Osteocyte (in vitro differentiated cells): ENCODE measurements around the gene NDUFA13. TPM values are rescaled to one million over a fixed set of nuclear protein-coding genes. Genes with fewer than 3 reads are reported as not detected.

Experiments used
- DNase-seq: peaks from one replicate; pipeline ENCODE4 v3.0.0; 2021; ENCODE audit warnings: mixed read lengths; ENCODE audit not compliant: unreplicated experiment; ENCODE audit errors: extremely low spot score
- H3K27ac Mint-ChIP-seq: one replicate; pipeline ENCODE4 v1.8.0; 2021; ENCODE audit warnings: mild to moderate bottlenecking, mixed read lengths; ENCODE audit not compliant: unreplicated experiment
- H3K27me3 Mint-ChIP-seq: one replicate; pipeline ENCODE4 v1.8.0; 2021; ENCODE audit warnings: mixed read lengths; ENCODE audit not compliant: unreplicated experiment
- H3K36me3 Mint-ChIP-seq: one replicate; pipeline ENCODE4 v1.8.0; 2021; ENCODE audit warnings: mixed read lengths; ENCODE audit not compliant: unreplicated experiment
- H3K4me1 Mint-ChIP-seq: one replicate; pipeline ENCODE4 v1.8.0; 2021; ENCODE audit warnings: mixed read lengths; ENCODE audit not compliant: unreplicated experiment
- H3K4me3 Mint-ChIP-seq: one replicate; pipeline ENCODE4 v1.8.0; 2021; ENCODE audit warnings: mild to moderate bottlenecking, moderate library complexity, mixed read lengths; ENCODE audit not compliant: unreplicated experiment
- H3K9me3 Mint-ChIP-seq: one replicate; pipeline ENCODE4 v1.8.0; 2021; ENCODE audit warnings: mixed read lengths; ENCODE audit not compliant: unreplicated experiment
- total RNA-seq: library from RNA; stranded (reverse); gene quantifications from 2 replicates; pipeline ENCODE4 v1.2.1, GENCODE V29; 2021
- TF ChIP-seq, protein P1 (sequence below): fragments of 200-600 bp; sonication (generic); IDR thresholded peaks from 2 replicates; pipeline ENCODE4 v1.5.0; 2021; ENCODE audit warnings: antibody characterized with exemption, mild to moderate bottlenecking, moderate library complexity

The NDUFA13 gene
- total RNA-seq, 1 donor from 2014 or later, result 376 TPM

DNA sequence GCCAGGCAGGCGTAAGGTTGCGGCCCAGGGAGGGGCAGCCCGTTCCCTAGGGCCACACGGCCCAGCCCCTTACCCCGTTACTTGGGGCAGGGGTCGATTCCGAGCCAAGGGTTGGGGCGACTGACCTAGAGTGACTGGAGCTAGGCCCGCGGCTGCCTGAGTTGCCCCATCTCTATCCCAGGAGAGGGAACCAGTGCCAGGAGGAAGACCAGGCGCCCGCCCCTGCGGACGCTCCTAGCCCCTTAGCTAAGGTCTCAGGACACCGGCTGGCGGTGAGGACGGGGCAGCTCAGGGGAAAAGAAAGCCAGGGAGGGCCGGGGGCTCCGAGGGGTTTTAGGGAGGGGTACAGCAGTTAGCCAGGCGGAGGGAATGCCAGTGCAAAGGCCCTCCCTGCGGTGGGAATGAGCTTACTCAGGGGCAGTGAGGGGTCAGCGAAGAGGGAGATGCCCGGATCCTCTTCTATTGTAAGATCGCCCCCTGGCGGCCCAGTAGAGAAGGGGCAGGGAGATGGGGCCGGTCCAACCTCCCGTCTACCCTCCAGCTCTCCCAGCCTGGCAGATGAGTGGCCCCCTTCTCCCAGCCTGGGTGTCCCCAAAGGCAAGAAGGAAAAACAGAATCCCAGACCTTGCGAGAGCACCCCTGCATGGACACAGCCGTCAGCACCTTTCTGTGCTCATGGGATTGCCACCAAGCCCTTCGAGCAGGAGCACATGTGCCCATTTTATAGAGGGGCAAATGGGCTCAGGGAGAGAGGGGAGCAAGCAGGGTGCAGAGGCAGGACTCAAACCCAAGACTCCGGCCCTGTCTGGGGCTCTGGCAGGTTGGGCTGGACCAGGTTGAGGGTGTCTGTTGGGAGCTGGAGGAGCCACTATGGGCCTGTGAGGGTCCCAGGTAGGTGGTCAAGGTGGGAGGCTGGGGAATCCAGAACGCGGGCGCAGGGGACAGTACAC lies 38.3 kb downstream of the NDUFA13 start:
- no peak overlapping the region for H3K27ac Mint-ChIP-seq
- no peak for DNase-seq
- no peaks in the 10 kb centered on the region for H3K9me3 Mint-ChIP-seq
- H3K27me3 Mint-ChIP-seq, result no peaks in the 10 kb centered on the region
- no peaks in the 10 kb centered on the region for H3K36me3 Mint-ChIP-seq
- TF ChIP-seq, protein P1, sequence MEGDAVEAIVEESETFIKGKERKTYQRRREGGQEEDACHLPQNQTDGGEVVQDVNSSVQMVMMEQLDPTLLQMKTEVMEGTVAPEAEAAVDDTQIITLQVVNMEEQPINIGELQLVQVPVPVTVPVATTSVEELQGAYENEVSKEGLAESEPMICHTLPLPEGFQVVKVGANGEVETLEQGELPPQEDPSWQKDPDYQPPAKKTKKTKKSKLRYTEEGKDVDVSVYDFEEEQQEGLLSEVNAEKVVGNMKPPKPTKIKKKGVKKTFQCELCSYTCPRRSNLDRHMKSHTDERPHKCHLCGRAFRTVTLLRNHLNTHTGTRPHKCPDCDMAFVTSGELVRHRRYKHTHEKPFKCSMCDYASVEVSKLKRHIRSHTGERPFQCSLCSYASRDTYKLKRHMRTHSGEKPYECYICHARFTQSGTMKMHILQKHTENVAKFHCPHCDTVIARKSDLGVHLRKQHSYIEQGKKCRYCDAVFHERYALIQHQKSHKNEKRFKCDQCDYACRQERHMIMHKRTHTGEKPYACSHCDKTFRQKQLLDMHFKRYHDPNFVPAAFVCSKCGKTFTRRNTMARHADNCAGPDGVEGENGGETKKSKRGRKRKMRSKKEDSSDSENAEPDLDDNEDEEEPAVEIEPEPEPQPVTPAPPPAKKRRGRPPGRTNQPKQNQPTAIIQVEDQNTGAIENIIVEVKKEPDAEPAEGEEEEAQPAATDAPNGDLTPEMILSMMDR, result peak; percentile 72
- peaks cover 23% of the 10 kb centered on the region for H3K4me1 Mint-ChIP-seq
- no peak overlapping the region for H3K4me3 Mint-ChIP-seq

GRCh38 chr19:19558055-19558454 lies 42.0 kb downstream of the NDUFA13 start:
- H3K9me3 Mint-ChIP-seq, result no peaks in the 10 kb centered on the region
- no peaks in the 10 kb centered on the region for H3K27me3 Mint-ChIP-seq

DNA sequence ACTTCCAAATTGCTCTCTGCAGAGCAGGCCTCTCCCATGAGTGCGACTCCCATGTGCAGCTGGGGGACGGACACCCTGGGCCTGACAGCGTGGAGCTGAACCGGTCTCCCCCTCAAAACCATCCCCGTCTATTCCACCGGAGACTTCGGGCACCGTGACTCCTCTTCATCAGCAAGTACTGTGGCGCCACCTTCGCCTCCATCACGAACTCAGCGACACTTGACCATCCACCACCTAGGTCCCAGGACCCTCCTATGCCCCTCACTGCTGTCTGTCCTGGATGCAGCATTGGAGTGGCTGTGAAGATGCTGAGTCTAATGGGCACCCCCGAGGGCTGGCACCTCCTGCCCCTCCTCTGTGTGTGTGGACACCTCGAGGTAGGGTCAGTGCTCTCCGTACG lies 42.6 kb downstream of the NDUFA13 start:
- no peaks in the 10 kb centered on the region for H3K36me3 Mint-ChIP-seq
- no peaks in the 10 kb centered on the region for H3K4me1 Mint-ChIP-seq
- H3K4me3 Mint-ChIP-seq, result no peak overlapping the region
- TF ChIP-seq, protein P1, result no peak
- DNase-seq, result no peak
- H3K27me3 Mint-ChIP-seq, result no peaks in the 10 kb centered on the region
- no peaks in the 10 kb centered on the region for H3K9me3 Mint-ChIP-seq
- no peak overlapping the region for H3K27ac Mint-ChIP-seq

More at GRCh38 chr19:19558055-19558454, 42.0 kb downstream of the NDUFA13 start:
- DNase-seq, result no peak
- no peaks in the 10 kb centered on the region for H3K36me3 Mint-ChIP-seq
- TF ChIP-seq, protein P1, result no peak
- no peaks in the 10 kb centered on the region for H3K4me1 Mint-ChIP-seq
- no peak overlapping the region for H3K4me3 Mint-ChIP-seq
- H3K27ac Mint-ChIP-seq, result no peak overlapping the region

- DNase-seq, result no peak
- H3K9me3 Mint-ChIP-seq, result no peaks in the 10 kb centered on the region
- no peak overlapping the region for H3K4me3 Mint-ChIP-seq
- TF ChIP-seq, protein P1, result no peak
- H3K36me3 Mint-ChIP-seq, result no peaks in the 10 kb centered on the region
- no peaks in the 10 kb centered on the region for H3K4me1 Mint-ChIP-seq
- no peaks in the 10 kb centered on the region for H3K27me3 Mint-ChIP-seq
- no peak overlapping the region for H3K27ac Mint-ChIP-seq
These were observed 43.9 kb downstream of the NDUFA13 start for GRCh38 chr19:19559931-19560330.

GRCh38 chr19:19561946-19562664 lies 46.1 kb downstream of the NDUFA13 start:
- Mint-ChIP-seq H3K4me1 (peaks cover 5% of the 10 kb centered on the region), H3K36me3 (no peaks in the 10 kb centered on the region), H3K27me3 (no peaks in the 10 kb centered on the region), H3K9me3 (no peaks in the 10 kb centered on the region), H3K27ac (no peak overlapping the region), H3K4me3 (no peak overlapping the region)
- TF ChIP-seq, protein P1, result no peak
- no peak for DNase-seq
